Measurements from ENCODE around the gene FMNL1. TPM values are rescaled to one million over a fixed set of nuclear protein-coding genes. Genes with fewer than 3 reads are reported as not detected.

FMNL1 gene
- total RNA-seq, 1 donor from 2014 or later, result 8.2 TPM

GRCh38 chr17:45261577-45262515 lies 40.2 kb downstream of the FMNL1 start, which contains the start of gene SPATA32:
Gene SPATA32, minus strand, starts transcription at chr17:45262094. Its CDS starts 78 bp downstream, at chr17:45262016.
- peak; percentile 66 for DNase-seq

GRCh38 chr17:45262516-45263476 lies 41.1 kb downstream of the FMNL1 start:
- DNase-seq, result peak; percentile 47

- DNase-seq, result no peak
These were observed 41.8 kb downstream of the FMNL1 start for GRCh38 chr17:45263477-45263860.

- no peak for DNase-seq
These were observed 42.7 kb downstream of the FMNL1 start for GRCh38 chr17:45264430-45264829.

GRCh38 chr17:45264988-45265387 lies 43.3 kb downstream of the FMNL1 start:
- no peak for DNase-seq

GRCh38 chr17:45265821-45266220 lies 44.1 kb downstream of the FMNL1 start:
- DNase-seq, result no peak

GRCh38 chr17:45266372-45266926 lies 44.8 kb downstream of the FMNL1 start:
- no peak for DNase-seq

- no peak for DNase-seq
These were observed 45.9 kb downstream of the FMNL1 start for GRCh38 chr17:45267436-45268055.

- no peak for DNase-seq
These were observed 48.2 kb downstream of the FMNL1 start for GRCh38 chr17:45269912-45270311.

GRCh38 chr17:45270828-45271418 lies 49.2 kb downstream of the FMNL1 start:
- DNase-seq, result no peak

- DNase-seq, result no peak
These were observed 49.9 kb downstream of the FMNL1 start for GRCh38 chr17:45271603-45272002.

GRCh38 chr17:45273551-45273957 lies 51.9 kb downstream of the FMNL1 start:
- DNase-seq, result no peak

- no peak for DNase-seq
These were observed 52.3 kb downstream of the FMNL1 start for GRCh38 chr17:45274033-45274432.

- peak; percentile 87 for DNase-seq
These were observed 54.3 kb downstream of the FMNL1 start for GRCh38 chr17:45276031-45276430.

GRCh38 chr17:45277216-45277849 lies 55.6 kb downstream of the FMNL1 start:
- peak; percentile 96 for DNase-seq

GRCh38 chr17:45277992-45278391 lies 56.3 kb downstream of the FMNL1 start:
- peak; percentile 66 for DNase-seq

- peak; percentile 90 for DNase-seq
These were observed 58.2 kb downstream of the FMNL1 start for GRCh38 chr17:45279898-45280297.

- peak; percentile 96 for DNase-seq
These were observed 61.3 kb downstream of the FMNL1 start for GRCh38 chr17:45282683-45283644.

- no peak for DNase-seq
These were observed 62.0 kb downstream of the FMNL1 start for GRCh38 chr17:45283711-45284110.
